Uterus (tissue), 4 donors: ENCODE data around the gene SOX1. TPM values are rescaled to one million over a fixed set of nuclear protein-coding genes. Genes with fewer than 3 reads are reported as not detected.

ENCODE experiments used
- DNase-seq, 2 donors: peaks; one replicate each; pipeline ENCODE4 v3.0.0-alpha.2; 2019 to 2020
- H3K27ac ChIP-seq, 2 donors: fragments of 200-600 bp; sonication (generic); 1 replicate in 1 of 2; 2 replicates in 1 of 2; pipeline ENCODE4 v1.5.1; 2016 to 2018
- H3K27me3 ChIP-seq, 2 donors: fragments of 200-600 bp; sonication (generic); one replicate each; pipeline ENCODE4 v1.5.1; 2018 to 2019; ENCODE audit warnings: control low read depth in 1 of 2
- H3K36me3 ChIP-seq, 2 donors: fragments of 200-600 bp; sonication (generic); one replicate each; pipeline ENCODE4 v1.5.1; 2019; ENCODE audit warnings: control low read depth in 1 of 2
- H3K4me1 ChIP-seq, 2 donors: fragments of 200-600 bp; sonication (generic); one replicate each; pipeline ENCODE4 v1.5.1; 2018 to 2019; ENCODE audit warnings: control low read depth in 1 of 2
- H3K4me3 ChIP-seq, 2 donors: fragments of 200-600 bp; sonication (generic); 1 replicate in 1 of 2; 2 replicates in 1 of 2; pipeline ENCODE4 v1.5.1; 2018 to 2019; ENCODE audit warnings: mild to moderate bottlenecking in 1 of 2
- H3K9me3 ChIP-seq, 2 donors: fragments of 200-600 bp; sonication (generic); one replicate each; pipeline ENCODE4 v1.5.1; 2019; ENCODE audit warnings: control low read depth in 1 of 2
- CTCF ChIP-seq, 4 experiments: fragments of 200-600 bp in 2 of 4; fragments of 450-650 bp in 2 of 4; sonication (generic) in 2 of 4; IDR thresholded peaks; one replicate each; pipeline ENCODE4 v1.5.1; 2016 to 2019; ENCODE audit warnings: antibody characterized with exemption in 4 of 4, mild to moderate bottlenecking in 2 of 4, moderate library complexity in 1 of 4
- POLR2A ChIP-seq, 2 donors: fragments of 450-650 bp; IDR thresholded peaks; one replicate each; pipeline ENCODE4 v1.6.1; 2016; ENCODE audit warnings: antibody characterized with exemption in 2 of 2, mild to moderate bottlenecking in 1 of 2, moderate library complexity in 1 of 2
- intact Hi-C: fragments of 100-400 bp; cut with DNase I; formaldehyde crosslinking; loops from one replicate; pipeline ENCODE4 v1.15.1; 2023; ENCODE audit warnings: low total_unique reads
- total RNA-seq, 4 donors: library from RNA; depleted of rRNA in 3 of 4; stranded (reverse); fragments of >200 nt in 3 of 4; gene quantifications; one replicate each; pipeline versions ENCODE4 v1.1.0 to v1.2.4, GENCODE V29; 2014 to 2023
- donor health status: DM: yes; HTN: yes; CAD: no.

Gene SOX1
- total RNA-seq, 4 donors from 2014 or later = not detected

GRCh38 chr13:112078216-112078615 is 11.3 kb downstream of the SOX1 start:
- intact Hi-C loops = no loop called here
- Histone ChIP-seq H3K9me3 (no peaks in the 10 kb centered on the region), H3K4me3 (no peak overlapping the region), H3K27ac (no peak overlapping the region), H3K27me3 (peaks cover 0 to 69% of the 10 kb centered on the region in 2 donors), H3K36me3 (no peaks in the 10 kb centered on the region), H3K4me1 (peaks cover 0 to 7% of the 10 kb centered on the region in 2 donors)
- TF ChIP-seq POLR2A (IDR thresholded peaks at IDR 0.05) (no peak), CTCF (IDR thresholded peaks at IDR 0.05) (no peak)
- DNase-seq = no peak

GRCh38 chr13:112078879-112079531 is 12.1 kb downstream of the SOX1 start:
- peaks cover 0 to 61% of the 10 kb centered on the region in 2 donors for H3K27me3 ChIP-seq
- H3K4me3 ChIP-seq = no peak overlapping the region
- no peaks in the 10 kb centered on the region for H3K9me3 ChIP-seq
- intact Hi-C loops = no loop called here
- TF ChIP-seq POLR2A (IDR thresholded peaks at IDR 0.05) (no peak), CTCF (IDR thresholded peaks at IDR 0.05) (no peak)
- no peak for DNase-seq
- H3K27ac ChIP-seq = no peak overlapping the region
- no peaks in the 10 kb centered on the region for H3K4me1 ChIP-seq
- H3K36me3 ChIP-seq = no peaks in the 10 kb centered on the region

- H3K27ac ChIP-seq = no peak overlapping the region
- no peaks in the 10 kb centered on the region for H3K4me1 ChIP-seq
- H3K36me3 ChIP-seq = no peaks in the 10 kb centered on the region
- intact Hi-C loops = no loop called here
- H3K27me3 ChIP-seq = peaks cover 0 to 54% of the 10 kb centered on the region in 2 donors
- DNase-seq = no peak
- no peak for TF ChIP-seq POLR2A (IDR thresholded peaks at IDR 0.05)
- no peak for TF ChIP-seq CTCF (IDR thresholded peaks at IDR 0.05)
- no peak overlapping the region for H3K4me3 ChIP-seq
- no peaks in the 10 kb centered on the region for H3K9me3 ChIP-seq
These were observed 12.7 kb downstream of the SOX1 start for GRCh38 chr13:112079696-112080095.

- Histone ChIP-seq H3K27me3 (peaks cover 0 to 12% of the 10 kb centered on the region in 2 donors), H3K36me3 (no peaks in the 10 kb centered on the region), H3K9me3 (peaks cover 0 to 3% of the 10 kb centered on the region in 2 donors), H3K4me3 (no peak overlapping the region), H3K4me1 (no peaks in the 10 kb centered on the region), H3K27ac (no peak overlapping the region)
- TF ChIP-seq CTCF (IDR thresholded peaks at IDR 0.05) (no peak), POLR2A (IDR thresholded peaks at IDR 0.05) (no peak)
- no peak for DNase-seq
- intact Hi-C loops = no loop called here
These were observed 17.0 kb downstream of the SOX1 start for GRCh38 chr13:112083971-112084370.

GRCh38 chr13:112092453-112092852 is 25.5 kb downstream of the SOX1 start:
- Histone ChIP-seq H3K27ac (no peak overlapping the region), H3K36me3 (no peaks in the 10 kb centered on the region), H3K4me3 (no peak overlapping the region), H3K4me1 (no peaks in the 10 kb centered on the region), H3K9me3 (no peaks in the 10 kb centered on the region), H3K27me3 (peaks cover 0 to 3% of the 10 kb centered on the region in 2 donors)
- no peak for DNase-seq
- intact Hi-C loops = no loop called here
- no peak for TF ChIP-seq CTCF (IDR thresholded peaks at IDR 0.05)
- no peak for TF ChIP-seq POLR2A (IDR thresholded peaks at IDR 0.05)
